HepG2 (cell line): ENCODE data around the gene PSKH1. TPM values are rescaled to one million over a fixed set of nuclear protein-coding genes. Genes with fewer than 3 reads are reported as not detected.
A peak's percentile ranks its signal among the peaks of the same experiment; 100 is the strongest.

Experiments
- DBP ChIP-seq: sonication (generic); formaldehyde crosslinking; IDR thresholded peaks from 2 replicates; pipeline ENCODE4 v1.4.0; 2020; ENCODE audit warnings: missing genetic modification reagents; ENCODE audit errors: not compliant biosample characterization
- DZIP1 ChIP-seq: sonication (generic); formaldehyde crosslinking; IDR thresholded peaks from 2 replicates; pipeline ENCODE4 v1.5.0; 2020; ENCODE audit warnings: mild to moderate bottlenecking, missing genetic modification reagents
- HMG20B ChIP-seq: conservative IDR thresholded peaks from 2 replicates; pipeline ENCODE4 v1.6.1; 2016; ENCODE audit warnings: missing genetic modification reagents, missing compliant biosample characterization
- HNF4A ChIP-seq: sonication (generic); formaldehyde crosslinking; IDR thresholded peaks from 2 replicates; pipeline ENCODE4 v1.4.0; 2020; ENCODE audit warnings: missing genetic modification reagents
- HNRNPUL1 ChIP-seq: fragments of 200-400 bp; formaldehyde crosslinking; IDR thresholded peaks from 2 replicates; pipeline ENCODE4 v1.6.1; 2017; ENCODE audit warnings: low read depth, mild to moderate bottlenecking, low read length, moderate library complexity
- KDM2A ChIP-seq: sonication (generic); formaldehyde crosslinking; IDR thresholded peaks from 2 replicates; pipeline ENCODE4 v1.4.0; 2020; ENCODE audit warnings: low read depth, missing genetic modification reagents, borderline replicate concordance
- KMT2A ChIP-seq: sonication (generic); formaldehyde crosslinking; IDR thresholded peaks from 2 replicates; pipeline ENCODE4 v1.4.0; 2020; ENCODE audit warnings: missing genetic modification reagents
- KMT2B ChIP-seq: IDR thresholded peaks from 2 replicates; pipeline ENCODE4 v1.6.1; 2016; ENCODE audit warnings: missing genetic modification reagents, missing compliant biosample characterization
- MIER3 ChIP-seq: IDR thresholded peaks from 2 replicates; pipeline ENCODE4 v1.6.1; 2016; ENCODE audit warnings: missing compliant biosample characterization, borderline replicate concordance
- PRDM10 ChIP-seq: sonication (generic); formaldehyde crosslinking; IDR thresholded peaks from 2 replicates; pipeline ENCODE4 v1.4.0; 2020; ENCODE audit warnings: low read depth, missing genetic modification reagents
- RBM22 ChIP-seq: fragments of 200-400 bp; formaldehyde crosslinking; optimal IDR thresholded peaks from 2 replicates; pipeline ENCODE3; 2017; ENCODE audit warnings: mild to moderate bottlenecking, low read length, moderate library complexity
- SNRNP70 ChIP-seq: fragments of 200-400 bp; formaldehyde crosslinking; IDR thresholded peaks from 2 replicates; pipeline ENCODE4 v1.6.1; 2017; ENCODE audit warnings: mild to moderate bottlenecking, low read depth, low read length, moderate library complexity
- ZBTB8A ChIP-seq: sonication (generic); formaldehyde crosslinking; IDR thresholded peaks from 2 replicates; pipeline ENCODE4 v1.4.0; 2020; ENCODE audit warnings: mild to moderate bottlenecking, low read depth, missing genetic modification reagents, borderline replicate concordance
- ZKSCAN1 ChIP-seq: fragments of 150-350 bp; IDR thresholded peaks from 2 replicates; pipeline ENCODE4 v1.6.1; 2014; ENCODE audit warnings: low read length
- ZNF230 ChIP-seq: sonication (generic); formaldehyde crosslinking; IDR thresholded peaks from 2 replicates; pipeline ENCODE4 v1.4.0; 2020; ENCODE audit warnings: mild to moderate bottlenecking, missing genetic modification reagents
- ZNF362 ChIP-seq: sonication (generic); formaldehyde crosslinking; IDR thresholded peaks from 2 replicates; pipeline ENCODE4 v1.4.0; 2020; ENCODE audit warnings: missing genetic modification reagents, mild to moderate bottlenecking, borderline replicate concordance
- ZNF510 ChIP-seq: sonication (generic); formaldehyde crosslinking; IDR thresholded peaks from 2 replicates; pipeline ENCODE4 v1.4.0; 2020; ENCODE audit warnings: low read depth, mild to moderate bottlenecking, missing genetic modification reagents
- ZNF552 ChIP-seq: sonication (generic); formaldehyde crosslinking; IDR thresholded peaks from 2 replicates; pipeline ENCODE4 v1.9.0; 2022; ENCODE audit warnings: missing genetic modification reagents, mild to moderate bottlenecking, borderline replicate concordance
- ZNF569 ChIP-seq: sonication (generic); formaldehyde crosslinking; IDR thresholded peaks from 2 replicates; pipeline ENCODE4 v1.5.0; 2020; ENCODE audit warnings: mild to moderate bottlenecking, missing genetic modification reagents, moderate library complexity, borderline replicate concordance
- ZNF614 ChIP-seq: IDR thresholded peaks from 2 replicates; pipeline ENCODE4 v1.6.1; 2018; ENCODE audit warnings: missing biosample characterization, missing genetic modification reagents, inconsistent platforms, borderline replicate concordance
- polyA plus RNA-seq, 8 experiments: library from polyadenylated mRNA; depleted of rRNA in 3 of 8; stranded (reverse) in 7 of 8; unstranded in 1 of 8; fragments of >200 nt; fragmentation: Illumina TruSeq in 4 of 8; extraction: Trizol in 4 of 8; gene quantifications; 2 replicates each; pipeline versions ENCODE4 v1.2.1 to v1.2.3, GENCODE V29; 2011 to 2016; ENCODE audit warnings: low read depth in 4 of 8, missing spikeins in 1 of 8, mixed read lengths in 1 of 8; ENCODE audit not compliant: insufficient read depth in 1 of 8
- total RNA-seq, 5 experiments: library from RNA; depleted of rRNA; stranded (reverse); fragments of >200 nt; fragmentation: Illumina TruSeq; extraction: Trizol; gene quantifications; 2 replicates each; pipeline ENCODE4 v1.2.3, GENCODE V29; 2016; ENCODE audit warnings: low read depth in 1 of 5

Gene PSKH1
- total and polyA plus RNA-seq, 2 of the 13 experiments (the other 11 are each of a cell fraction or from before 2014, with no cell fraction given) = 8.4 to 19.1 TPM

- TF ChIP-seq ZNF362 (CRISPR knock-in tag) (peak; percentile 50; the same call in 1 of the 2 replicates), DZIP1 (peak; percentile 91; the same call in 1 of the 2 replicates), SNRNP70 (no peak), KDM2A (CRISPR knock-in tag) (peak; percentile 82), ZNF569 (peak; percentile 31; the same call in 1 of the 2 replicates), PRDM10 (CRISPR knock-in tag) (0 out of 2 replicates have a peak, but pooled peaks have one; percentile 21), HMG20B (CRISPR knock-in tag) (0 out of 2 replicates have a peak, but pooled peaks have one; percentile 12), ZNF614 (CRISPR knock-in tag) (peak; percentile 15; the same call in 1 of the 2 replicates), DBP (CRISPR knock-in tag) (no peak), HNRNPUL1 (no peak), ZNF510 (CRISPR knock-in tag) (0 out of 2 replicates have a peak, but pooled peaks have one; percentile 31), ZNF552 (CRISPR knock-in tag) (no peak; the same call in 1 of the 2 replicates), ZBTB8A (CRISPR knock-in tag) (0 out of 2 replicates have a peak, but pooled peaks have one; percentile 34), HNF4A (CRISPR knock-in tag) (peak; percentile 22; the same call in 1 of the 2 replicates), KMT2A (CRISPR knock-in tag) (peak; percentile 12; the same call in 1 of the 2 replicates), KMT2B (peak; percentile 39; the same call in 1 of the 2 replicates), RBM22 (peak; percentile 83), MIER3 (CRISPR knock-in tag) (0 out of 2 replicates have a peak, but pooled peaks have one; percentile 31), ZKSCAN1 (no peak), ZNF230 (0 out of 2 replicates have a peak, but pooled peaks have one; percentile 38)
Measured at GRCh38 chr16:67942510-67943255, 49.6 kb downstream of the PSKH1 start (continued).
